ENCODE results near the gene PDHA2.
"Not testable (repeated sequence)": the region's sequence is repeated elsewhere in the genome, so short reads cannot be mapped to it uniquely, and the experiment has no call there.

DNA sequence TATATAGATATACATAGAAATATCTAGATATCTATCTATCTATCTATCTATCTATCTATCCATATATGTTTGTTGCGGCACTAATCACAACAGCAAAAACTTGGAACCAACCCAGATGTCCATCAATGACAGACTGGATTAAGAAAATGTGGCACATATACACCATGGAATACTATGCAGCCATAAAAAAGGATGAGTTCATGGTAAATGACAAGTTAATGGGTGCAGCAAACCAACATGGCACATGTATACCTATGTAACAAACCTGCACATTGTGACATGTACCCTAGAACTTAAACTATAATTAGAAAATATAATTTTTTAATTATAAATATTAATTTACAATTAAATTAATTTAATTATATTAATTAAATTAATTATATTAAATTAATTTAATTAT is 29.5 kb downstream of the PDHA2 start:
- TF ChIP-seq, protein P1, sequence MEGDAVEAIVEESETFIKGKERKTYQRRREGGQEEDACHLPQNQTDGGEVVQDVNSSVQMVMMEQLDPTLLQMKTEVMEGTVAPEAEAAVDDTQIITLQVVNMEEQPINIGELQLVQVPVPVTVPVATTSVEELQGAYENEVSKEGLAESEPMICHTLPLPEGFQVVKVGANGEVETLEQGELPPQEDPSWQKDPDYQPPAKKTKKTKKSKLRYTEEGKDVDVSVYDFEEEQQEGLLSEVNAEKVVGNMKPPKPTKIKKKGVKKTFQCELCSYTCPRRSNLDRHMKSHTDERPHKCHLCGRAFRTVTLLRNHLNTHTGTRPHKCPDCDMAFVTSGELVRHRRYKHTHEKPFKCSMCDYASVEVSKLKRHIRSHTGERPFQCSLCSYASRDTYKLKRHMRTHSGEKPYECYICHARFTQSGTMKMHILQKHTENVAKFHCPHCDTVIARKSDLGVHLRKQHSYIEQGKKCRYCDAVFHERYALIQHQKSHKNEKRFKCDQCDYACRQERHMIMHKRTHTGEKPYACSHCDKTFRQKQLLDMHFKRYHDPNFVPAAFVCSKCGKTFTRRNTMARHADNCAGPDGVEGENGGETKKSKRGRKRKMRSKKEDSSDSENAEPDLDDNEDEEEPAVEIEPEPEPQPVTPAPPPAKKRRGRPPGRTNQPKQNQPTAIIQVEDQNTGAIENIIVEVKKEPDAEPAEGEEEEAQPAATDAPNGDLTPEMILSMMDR (IDR thresholded peaks at IDR 0.05): not testable (repeated sequence)
- TF ChIP-seq POLR2A (IDR thresholded peaks at IDR 0.05): not testable (repeated sequence)
